Mucosa of rectum (tissue), 2 donors: ENCODE data around the gene BCKDHA.
A peak's percentile ranks its signal among the peaks of the same experiment; 100 is the strongest.
"Not testable (repeated sequence)": the region's sequence is repeated elsewhere in the genome, so short reads cannot be mapped to it uniquely, and the experiment has no call there.

ENCODE experiments used
- H3K27ac ChIP-seq, 2 donors: one replicate each; pipeline ENCODE4 v1.7.0; 2013; ENCODE audit warnings: inconsistent platforms in 2 of 2, low read depth in 2 of 2, low read length in 2 of 2
- H3K27me3 ChIP-seq, 2 donors: one replicate each; pipeline ENCODE4 v1.7.0; 2013; ENCODE audit warnings: low read length in 2 of 2; ENCODE audit not compliant: control insufficient read depth in 2 of 2, insufficient read depth in 2 of 2
- H3K36me3 ChIP-seq, 2 donors: one replicate each; pipeline ENCODE4 v1.7.0; 2013; ENCODE audit warnings: low read length in 2 of 2; ENCODE audit not compliant: control insufficient read depth in 2 of 2, insufficient read depth in 2 of 2
- H3K4me1 ChIP-seq, 2 donors: one replicate each; pipeline ENCODE4 v1.7.0; 2013; ENCODE audit warnings: low read length in 2 of 2, mild to moderate bottlenecking in 1 of 2; ENCODE audit not compliant: control insufficient read depth in 2 of 2, insufficient read depth in 2 of 2
- H3K4me3 ChIP-seq, 2 donors: one replicate each; pipeline ENCODE4 v1.7.0; 2013; ENCODE audit warnings: low read length in 2 of 2
- H3K9ac ChIP-seq, 2 donors: one replicate each; pipeline ENCODE4 v1.7.0; 2013; ENCODE audit warnings: low read length in 2 of 2, low read depth in 1 of 2, mild to moderate bottlenecking in 1 of 2
- H3K9me3 ChIP-seq, 2 donors: one replicate each; pipeline ENCODE4 v1.7.0; 2013; ENCODE audit warnings: low read length in 2 of 2; ENCODE audit not compliant: control insufficient read depth in 2 of 2
- donor health status: healthy.
- donor health status: Normal muscosa, but diverticular disease.

Gene BCKDHA

GRCh38 chr19:41462497-41462896, 64.9 kb downstream of the BCKDHA start:
- H3K27me3 ChIP-seq = peaks cover 0 to 6% of the 10 kb centered on the region in 2 donors

GRCh38 chr19:41463257-41464256, 65.9 kb downstream of the BCKDHA start:
- H3K36me3 ChIP-seq, H3K4me1 ChIP-seq, H3K9ac ChIP-seq, H3K9me3 ChIP-seq, H3K27me3 ChIP-seq: not testable (repeated sequence)
- Histone ChIP-seq H3K4me3 (peak overlapping the region in 1 of 2 donors; percentile 3), H3K27ac (peak overlapping the region; percentile 20 to 43)

More at GRCh38 chr19:41462497-41462896, 64.9 kb downstream of the BCKDHA start:
- no peaks in the 10 kb centered on the region for H3K4me1 ChIP-seq
- no peak overlapping the region for H3K9ac ChIP-seq
- H3K36me3 ChIP-seq = no peaks in the 10 kb centered on the region
- no peak overlapping the region for H3K4me3 ChIP-seq
- no peak overlapping the region for H3K27ac ChIP-seq
- no peaks in the 10 kb centered on the region for H3K9me3 ChIP-seq
